Colon (tissue), 2 donors: ENCODE data around the gene EML1.

Source experiments
- FAIRE-seq: peaks from 2 replicates; lab custom pipeline; 2012; peaks lifted over from hg19 to GRCh38; lab: Jason Lieb, UNC
- donor health status: control.
- donor health status: control.

The EML1 gene

DNA sequence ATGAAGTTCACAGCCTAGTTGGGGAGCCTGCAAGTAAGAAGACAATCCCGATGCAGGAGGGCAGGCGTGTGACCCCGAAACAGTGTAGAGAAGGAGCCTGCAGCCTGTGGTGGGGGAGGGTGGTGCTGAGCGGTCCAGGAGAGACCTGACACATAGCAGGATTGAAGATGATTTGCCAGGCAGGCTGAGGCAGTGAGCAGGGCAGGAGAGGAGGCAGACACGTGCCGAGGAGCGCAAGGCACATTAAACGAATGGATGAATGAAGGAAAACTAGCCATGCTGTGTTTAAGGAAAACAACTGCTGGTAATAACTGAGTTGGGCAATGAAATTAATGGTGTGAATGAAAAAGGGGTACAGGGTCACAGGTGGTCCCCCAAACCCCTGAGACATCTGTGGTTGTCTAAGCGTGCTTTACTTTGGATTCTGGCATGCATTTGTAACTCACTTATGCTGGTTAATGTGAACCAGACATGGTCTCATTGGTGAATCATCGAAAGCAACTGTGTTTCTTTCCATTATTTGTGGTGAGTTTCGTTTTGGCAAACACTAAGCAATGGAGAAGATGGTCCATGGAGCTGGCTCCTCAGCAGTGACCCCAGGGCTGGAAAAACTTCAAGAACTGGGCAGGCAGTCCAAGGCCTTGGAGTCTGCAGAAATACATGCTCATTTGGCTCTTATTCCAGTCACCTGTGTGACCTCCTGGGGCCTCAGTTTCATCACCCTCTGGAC, 175.1 kb downstream of the EML1 start:
- no peak for FAIRE-seq

GRCh38 chr14:99968941-99969340, 175.7 kb downstream of the EML1 start:
- no peak for FAIRE-seq

GRCh38 chr14:99969673-99970322, 176.6 kb downstream of the EML1 start:
- FAIRE-seq = no peak

DNA sequence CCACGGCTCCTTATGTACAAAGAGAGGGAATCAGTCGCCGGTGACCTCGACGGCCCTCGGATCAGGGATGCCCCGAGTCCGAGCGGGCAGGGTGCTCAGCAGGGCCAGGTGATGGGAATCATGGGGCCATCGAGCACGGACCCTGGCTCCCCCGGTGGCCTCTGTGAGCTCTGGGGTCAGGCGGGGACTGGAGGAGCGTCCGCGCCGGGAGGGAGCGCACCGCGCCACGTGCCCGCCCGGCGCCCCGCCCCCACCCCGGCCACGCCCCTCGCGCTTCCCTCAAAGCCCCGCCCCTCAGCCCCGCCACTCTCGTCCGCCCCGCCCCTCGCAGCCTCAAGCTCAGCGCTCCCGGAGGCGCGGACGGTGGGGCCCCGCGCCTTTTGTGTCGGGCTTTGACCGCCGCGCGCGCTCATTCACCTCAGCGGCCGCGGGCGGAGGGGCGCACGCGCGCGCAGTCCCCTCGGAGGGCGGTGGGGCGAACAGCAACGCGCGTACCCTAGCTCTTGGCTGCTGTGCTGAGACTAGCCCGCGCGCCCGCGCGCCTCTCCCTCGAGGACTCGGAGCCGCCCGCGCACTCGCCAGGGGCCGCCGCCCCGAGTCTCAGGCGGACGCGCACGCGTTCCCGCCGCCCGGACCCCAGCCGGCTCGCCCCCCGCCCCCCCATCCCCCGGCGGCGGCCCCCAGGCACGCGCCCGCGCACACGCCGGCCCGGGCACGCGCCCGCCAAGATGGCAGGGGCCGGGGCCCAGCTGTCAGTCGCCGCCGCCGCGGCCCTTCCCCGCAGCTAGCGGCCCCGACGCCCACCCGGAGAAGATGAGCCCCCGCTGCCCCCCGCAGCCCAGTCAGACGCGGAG, 178.1 kb downstream of the EML1 start:
- FAIRE-seq = no peak

DNA sequence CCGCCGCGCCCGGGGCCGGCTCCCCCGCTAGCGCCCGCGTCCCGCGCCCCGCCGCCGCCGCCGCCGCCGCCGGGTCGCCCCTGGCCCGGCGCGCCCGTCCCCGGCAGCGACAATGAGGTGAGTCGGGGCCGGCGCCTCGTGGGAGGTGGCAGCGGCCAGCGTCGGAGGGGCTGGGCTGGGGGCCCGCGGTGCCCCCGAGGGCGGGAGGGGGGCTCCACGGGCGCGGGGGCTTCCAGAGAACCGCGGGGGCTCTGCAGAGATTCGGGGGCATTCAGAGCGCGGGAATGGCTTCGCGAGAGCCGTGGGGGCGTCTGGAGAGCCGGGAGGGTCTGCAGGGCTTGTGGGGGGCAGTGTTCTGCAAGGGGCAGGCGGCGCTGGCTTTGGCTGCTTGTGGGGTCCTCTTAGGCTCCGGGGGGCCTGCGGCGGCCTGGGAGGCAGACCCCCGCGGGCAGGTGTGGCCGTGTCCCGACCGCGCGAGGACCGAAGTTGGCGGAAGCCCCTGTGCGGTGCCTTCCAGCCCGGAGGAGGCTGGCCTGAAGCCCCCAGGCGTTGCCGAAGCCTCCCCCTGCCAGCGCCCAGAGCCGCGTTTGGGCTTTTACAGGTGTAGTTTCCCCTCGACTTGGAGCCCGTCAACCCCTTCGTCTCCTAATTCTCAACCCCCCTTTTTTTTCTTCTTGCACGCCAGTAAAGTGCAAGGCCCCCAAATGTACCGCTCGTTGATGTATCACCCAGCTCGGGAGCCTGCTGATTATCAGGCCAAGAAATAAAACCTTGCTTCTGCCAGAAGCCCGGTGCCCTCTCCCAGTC, 178.9 kb downstream of the EML1 start:
- no peak for FAIRE-seq

GRCh38 chr14:99972748-99973466, 179.7 kb downstream of the EML1 start:
- no peak for FAIRE-seq

- FAIRE-seq = no peak
Observed at GRCh38 chr14:99975190-99975589, 182.0 kb downstream of the EML1 start.

DNA sequence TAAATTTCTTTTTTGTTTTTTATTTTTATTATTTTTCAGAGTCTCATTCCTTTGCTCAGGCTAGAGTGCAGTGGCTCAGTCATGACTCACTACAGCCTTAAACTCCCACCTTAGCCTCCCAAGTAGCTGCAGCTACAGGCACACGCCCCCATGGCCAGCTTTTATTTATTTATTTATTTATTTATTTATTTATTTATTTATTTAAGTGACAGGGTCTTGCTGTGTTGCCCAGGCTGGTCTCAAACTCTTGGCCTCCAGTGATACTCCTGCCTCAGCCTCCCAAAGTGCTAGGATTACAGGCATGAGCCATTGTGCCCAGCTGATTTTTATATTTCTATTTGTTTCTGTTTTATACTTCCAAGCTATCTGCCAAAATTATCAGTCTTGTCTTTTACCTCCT, 182.8 kb downstream of the EML1 start:
- no peak for FAIRE-seq

DNA sequence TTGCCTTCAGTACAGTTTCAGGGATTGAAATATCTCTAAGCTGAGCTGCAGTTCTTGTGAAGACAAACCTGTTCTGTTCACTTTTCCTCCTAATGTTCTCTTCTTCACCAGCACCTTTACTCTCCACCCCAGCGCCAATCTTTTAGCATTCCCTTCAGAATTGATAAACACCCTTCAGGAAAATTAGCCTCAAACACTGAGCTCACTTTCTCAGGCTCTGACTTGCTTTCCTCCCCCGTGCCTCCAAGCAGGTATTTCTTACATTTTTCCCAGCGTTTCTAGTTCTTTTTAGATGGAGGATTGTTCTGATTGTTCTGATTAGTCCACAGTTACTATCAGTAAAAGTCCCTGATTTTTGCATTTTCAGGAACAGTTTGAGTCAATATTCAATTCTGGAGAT, 183.5 kb downstream of the EML1 start:
- no peak for FAIRE-seq

DNA sequence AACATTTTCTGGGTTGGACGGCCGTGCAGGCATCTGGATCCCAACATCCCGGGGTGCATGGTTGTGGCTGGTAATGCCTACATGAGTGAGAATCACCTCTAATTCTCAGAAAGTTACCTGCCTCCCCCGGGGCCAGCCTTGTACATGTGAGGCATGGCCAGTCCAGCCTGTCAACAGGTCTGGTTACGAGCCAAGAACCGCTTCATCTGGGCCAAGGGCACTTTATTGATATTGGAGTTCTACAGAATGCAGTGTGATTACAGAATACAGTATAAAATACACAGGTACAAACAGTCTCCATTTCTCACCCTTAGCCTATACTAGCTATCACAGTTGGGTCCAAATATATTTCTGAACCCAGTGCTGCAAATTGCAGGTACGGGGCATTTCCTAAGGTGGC, 187.1 kb downstream of the EML1 start:
- FAIRE-seq = no peak

DNA sequence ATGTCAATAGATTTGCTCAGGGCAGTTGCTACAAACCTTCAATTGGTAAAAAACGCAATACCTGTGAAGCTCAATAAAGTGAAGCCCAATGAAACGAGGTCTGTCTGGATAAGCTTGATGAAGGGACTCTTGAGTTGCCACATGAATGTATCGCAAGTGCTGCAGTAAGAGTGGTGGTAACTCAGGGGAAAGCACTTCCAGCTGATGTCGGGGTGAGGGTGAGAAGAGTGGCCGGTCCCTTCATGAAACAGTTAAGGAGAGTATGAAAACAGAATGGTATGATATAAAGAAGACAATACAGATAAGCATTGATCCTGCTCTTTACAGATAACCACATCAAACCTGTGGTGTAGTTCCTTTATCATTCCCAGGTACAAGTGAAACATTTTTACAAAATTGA, 188.6 kb downstream of the EML1 start:
- FAIRE-seq = no peak

DNA sequence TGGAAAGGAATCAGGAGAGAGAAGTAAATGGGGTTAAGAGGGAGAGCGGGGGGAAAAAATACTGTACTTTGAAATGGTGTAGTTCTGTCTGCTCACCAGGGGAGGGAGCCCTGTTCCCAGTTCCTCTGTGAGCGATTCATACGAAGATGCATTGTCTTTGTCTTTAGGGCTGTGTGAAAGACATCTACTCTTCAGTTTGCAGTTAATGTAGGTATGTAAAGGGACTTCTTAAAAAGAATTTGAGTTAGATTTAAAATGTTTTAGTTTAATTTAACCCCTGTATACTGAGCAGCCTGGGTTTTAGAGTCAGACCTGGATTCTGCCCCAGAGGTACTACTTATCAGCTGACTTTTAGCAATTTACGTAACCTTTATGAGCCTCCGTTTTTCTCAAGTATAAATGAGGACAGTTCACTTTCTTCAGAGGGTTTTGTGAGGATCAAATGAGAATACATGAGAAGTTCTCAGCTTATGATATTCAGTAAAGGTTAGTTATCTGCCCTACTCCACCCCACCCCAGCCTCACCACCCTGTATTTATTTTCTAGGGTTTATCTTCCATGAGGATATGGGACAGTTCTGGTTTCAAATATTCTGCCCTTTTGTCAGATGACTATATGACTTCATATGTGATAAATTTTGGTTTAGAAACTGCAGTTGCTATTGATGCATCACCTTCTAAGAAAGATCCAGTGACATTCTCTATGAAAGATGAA, 189.5 kb downstream of the EML1 start:
- no peak for FAIRE-seq

GRCh38 chr14:99983251-99984015, 190.2 kb downstream of the EML1 start:
- no peak for FAIRE-seq

- no peak for FAIRE-seq
Observed at GRCh38 chr14:99984036-99984435, 190.8 kb downstream of the EML1 start.

DNA sequence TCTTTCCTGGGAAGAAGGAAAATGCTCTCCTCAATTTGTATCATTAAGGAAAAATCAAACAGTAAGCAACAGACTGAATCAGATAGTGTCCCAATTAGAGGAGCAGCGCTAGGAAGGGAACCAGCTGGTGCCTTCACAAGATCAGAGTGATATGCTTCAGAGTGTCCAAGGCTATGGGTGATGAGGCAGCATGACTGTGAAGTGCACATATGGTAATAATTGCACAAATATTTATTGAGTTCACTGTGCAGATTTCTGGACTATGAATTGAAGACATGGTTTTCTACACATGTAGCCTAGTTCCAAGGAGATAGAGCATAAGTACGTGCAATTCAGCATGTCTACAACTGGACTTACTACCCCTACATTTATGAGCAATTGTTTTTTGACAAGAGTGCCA, 193.2 kb downstream of the EML1 start:
- no peak for FAIRE-seq

DNA sequence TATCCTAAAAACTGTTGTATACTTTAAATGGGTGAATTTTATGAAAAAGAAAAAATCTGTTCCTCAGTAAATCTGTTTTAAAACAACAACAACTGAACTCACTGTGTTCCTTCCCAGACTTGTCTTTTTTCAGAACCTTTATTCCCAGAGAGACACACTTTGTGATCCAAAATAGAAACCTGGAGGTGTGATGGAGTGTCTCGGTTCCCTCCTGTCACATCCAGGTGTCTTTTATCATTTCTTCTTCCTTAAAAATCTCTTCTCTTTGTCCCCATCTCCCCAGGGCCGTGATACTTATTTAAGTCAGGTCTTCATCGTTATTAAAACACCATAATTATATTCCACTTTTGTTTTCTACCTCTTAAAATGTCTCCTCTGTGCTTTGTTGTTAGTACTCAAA, 195.8 kb downstream of the EML1 start:
- no peak for FAIRE-seq

- FAIRE-seq = no peak
Observed at GRCh38 chr14:99990268-99991170, 197.3 kb downstream of the EML1 start.

GRCh38 chr14:99991331-99991730, 198.1 kb downstream of the EML1 start:
- FAIRE-seq = no peak
